CD4-positive, alpha-beta T cell treated with Interleukin-17A for 1 hour (primary cell): ENCODE results near the gene SEPTIN2.
"Not testable (repeated sequence)": the region's sequence is repeated elsewhere in the genome, so short reads cannot be mapped to it uniquely, and the experiment has no call there.

Experiments used
- DNase-seq: peaks from one replicate; pipeline ENCODE4 v3.0.0-alpha.2; 2020

SEPTIN2 gene

GRCh38 chr2:241390301-241391206, 74.8 kb downstream of the SEPTIN2 start:
- DNase-seq = no peak

GRCh38 chr2:241391892-241392665, 76.4 kb downstream of the SEPTIN2 start:
- DNase-seq = peak; percentile 22

GRCh38 chr2:241392753-241393152, 77.0 kb downstream of the SEPTIN2 start:
- DNase-seq = not testable (repeated sequence)

- no peak for DNase-seq
Observed at GRCh38 chr2:241393524-241394196, 77.9 kb downstream of the SEPTIN2 start.

GRCh38 chr2:241396809-241397208, 81.1 kb downstream of the SEPTIN2 start:
- not testable (repeated sequence) for DNase-seq

- DNase-seq = no peak
Observed at GRCh38 chr2:241399941-241400922, 84.5 kb downstream of the SEPTIN2 start.
